T-cell (primary cell): Measurements from ENCODE around the gene RACK1. TPM values are rescaled to one million over a fixed set of nuclear protein-coding genes. Genes with fewer than 3 reads are reported as not detected.

Source experiments
- ATAC-seq, 4 experiments: fragments of 200-7000 bp in 3 of 4; fragments of 150-1000 bp in 1 of 4; cut with Tn5 transposase; replicated peaks in 1 of 4; 1 replicate in 3 of 4; 2 replicates in 1 of 4; pipeline ENCODE4 v1.10.0; 2021; ENCODE audit warnings: moderate library complexity in 3 of 4, mild to moderate bottlenecking in 2 of 4, moderate number of reproducible peaks in 1 of 4
- CTCF ChIA-PET, 2 donors: fragments of 300-600 bp; sonication (Branson Sonifier 250); formaldehyde crosslinking; loops; one replicate each; lab custom pipeline; 2022; ENCODE audit warnings: antibody characterized with exemption in 2 of 2; lab: Charles Lee
- POLR2A ChIA-PET, 2 donors: fragments of 300-600 bp; sonication (Branson Sonifier 250); formaldehyde crosslinking; loops; one replicate each; lab custom pipeline; 2022; ENCODE audit warnings: antibody characterized with exemption in 2 of 2; lab: Charles Lee
- DNase-seq, 35 experiments: peaks; one replicate each; pipeline versions ENCODE4 v3.0.0 to v3.0.0-alpha.2; 2013 to 2023
- H3K27ac ChIP-seq: one replicate; pipeline ENCODE4 v1.5.1; 2013; ENCODE audit warnings: low read length
- H3K27me3 ChIP-seq, 2 experiments: replicated peaks in 1 of 2; 1 replicate in 1 of 2; 2 replicates in 1 of 2; pipeline versions ENCODE4 v1.6.1 to v1.7.0; 2013; ENCODE audit warnings: low read length in 1 of 2, mixed read lengths in 1 of 2; ENCODE audit not compliant: control insufficient read depth in 2 of 2, insufficient read depth in 2 of 2; ENCODE audit errors: extremely low read depth in 1 of 2
- H3K36me3 ChIP-seq, 2 donors: 1 replicate in 1 of 2; 2 replicates in 1 of 2; pipeline versions ENCODE4 v1.6.1 to v1.7.0; 2013; ENCODE audit warnings: low read length in 1 of 2; ENCODE audit not compliant: control insufficient read depth in 2 of 2, insufficient read depth in 1 of 2; ENCODE audit errors: extremely low read depth in 1 of 2
- H3K4me1 ChIP-seq, 2 experiments: 1 replicate in 1 of 2; 2 replicates in 1 of 2; pipeline versions ENCODE4 v1.6.1 to v1.7.0; 2013; ENCODE audit warnings: low read length in 2 of 2, mixed read lengths in 1 of 2; ENCODE audit not compliant: insufficient read depth in 2 of 2, control insufficient read depth in 1 of 2; ENCODE audit errors: extremely low read depth in 1 of 2
- H3K4me3 ChIP-seq, 2 donors: 1 replicate in 1 of 2; 2 replicates in 1 of 2; pipeline versions ENCODE4 v1.5.1 to v1.7.0; 2013; ENCODE audit warnings: mild to moderate bottlenecking in 2 of 2, low read length in 1 of 2, moderate library complexity in 1 of 2; ENCODE audit not compliant: control insufficient read depth in 1 of 2; ENCODE audit errors: extremely low read depth in 1 of 2
- H3K9me3 ChIP-seq: 2 replicates; pipeline ENCODE4 v1.7.0; 2013
- H3K27ac Mint-ChIP-seq, 2 donors: one replicate each; pipeline ENCODE4 v1.8.0; 2020 to 2021; ENCODE audit warnings: mild to moderate bottlenecking in 2 of 2, mixed read lengths in 2 of 2
- H3K27me3 Mint-ChIP-seq, 2 donors: one replicate each; pipeline ENCODE4 v1.8.0; 2021 to 2022; ENCODE audit warnings: mixed read lengths in 2 of 2
- H3K36me3 Mint-ChIP-seq: one replicate; pipeline ENCODE4 v1.8.0; 2021; ENCODE audit warnings: mixed read lengths
- H3K4me1 Mint-ChIP-seq, 3 donors: one replicate each; pipeline ENCODE4 v1.8.0; 2020 to 2022; ENCODE audit warnings: mixed read lengths in 3 of 3, mild to moderate bottlenecking in 1 of 3
- H3K4me3 Mint-ChIP-seq, 3 donors: one replicate each; pipeline ENCODE4 v1.8.0; 2020 to 2022; ENCODE audit warnings: mild to moderate bottlenecking in 3 of 3, mixed read lengths in 3 of 3, moderate library complexity in 3 of 3
- H3K9me3 Mint-ChIP-seq, 3 donors: one replicate each; pipeline ENCODE4 v1.8.0; 2020 to 2022; ENCODE audit warnings: mixed read lengths in 3 of 3
- WGBS: methylation state at CpG from one replicate; pipeline ENCODE4 v1.1.5; 2013; ENCODE audit warnings: missing lambda C conversion rate; ENCODE audit not compliant: insufficient coverage; 5-methylcytosine and 5-hydroxymethylcytosine counted together
- total RNA-seq, 35 experiments: library from RNA in 6 of 35; stranded (reverse) in 6 of 35; fragments of 120-200 nt in 1 of 35; gene quantifications; one replicate each; pipeline versions ENCODE4 v1.2.1 to v1.2.4 and lab custom pipeline; 2013 to 2026

The RACK1 gene
- total RNA-seq, 5 donors from 2014 or later (not counting 1 experiment from before 2014, with no cell fraction given) = 2,132 to 2,437 (median 2,230) TPM

- H3K4me3 ChIP-seq = no peak overlapping the region
- no peaks in the 10 kb centered on the region for H3K36me3 ChIP-seq
- POLR2A ChIA-PET = no interaction called here
- 26% methylated on average over 20 of the region's 37 CpGs for WGBS
- ATAC-seq = no peak
- Mint-ChIP-seq H3K36me3 (peaks cover 10% of the 10 kb centered on the region), H3K9me3 (peaks cover 0 to 4% (median 0%) of the 10 kb centered on the region in 3 donors), H3K27me3 (peaks cover 6 to 12% of the 10 kb centered on the region in 2 donors), H3K4me3 (peak overlapping the region; percentile 94 to 95 (median 94)), H3K4me1 (peaks cover 48 to 71% (median 51%) of the 10 kb centered on the region in 3 donors), H3K27ac (peak overlapping the region; percentile 94 to 95)
- H3K27me3 ChIP-seq = no peaks in the 10 kb centered on the region
- DNase-seq = peak in 20 of 35 experiments; percentile 23 to 59 (median 45)
- CTCF ChIA-PET = interaction anchor here in 1 of 2 donors (0.8 to 3.8 kb wide), 4 partner anchors 15 to 56 kb away, joined by 3 to 20 read pairs (median 6); partner anchors contain the start of gene RACK1
- H3K9me3 ChIP-seq = no peaks in the 10 kb centered on the region
- H3K4me1 ChIP-seq = peaks cover 9 to 61% of the 10 kb centered on the region in 2 experiments
- H3K27ac ChIP-seq = peak overlapping the region; percentile 24
Measured at GRCh38 chr5:181187500-181188213, 56.0 kb downstream of the RACK1 start.

GRCh38 chr5:181186986-181187499 is 56.7 kb downstream of the RACK1 start:
- peaks cover 10% of the 10 kb centered on the region for H3K36me3 Mint-ChIP-seq
- ATAC-seq = no peak

More at GRCh38 chr5:181186986-181187499, 56.7 kb downstream of the RACK1 start:
- no peak overlapping the region for H3K4me3 ChIP-seq
- H3K27ac ChIP-seq = peak overlapping the region; percentile 24
- peaks cover 0 to 4% (median 0%) of the 10 kb centered on the region in 3 donors for H3K9me3 Mint-ChIP-seq
- H3K27ac Mint-ChIP-seq = peak overlapping the region in 1 of 2 donors; percentile 77
- no peaks in the 10 kb centered on the region for H3K9me3 ChIP-seq
- CTCF ChIA-PET = interaction anchor here (0.6 to 3.8 kb wide), 2 partner anchors 20 to 21 kb away, joined by 4 to 20 read pairs; no protein-coding TSS in a partner anchor
- H3K27me3 ChIP-seq = no peaks in the 10 kb centered on the region
- peaks cover 48 to 70% (median 51%) of the 10 kb centered on the region in 3 donors for H3K4me1 Mint-ChIP-seq
- peaks cover 6 to 12% of the 10 kb centered on the region in 2 donors for H3K27me3 Mint-ChIP-seq
- DNase-seq = peak in 1 of 35 experiments; percentile 30
- H3K36me3 ChIP-seq = no peaks in the 10 kb centered on the region
- WGBS = 100% methylated on average over 1 of the region's 8 CpGs
- H3K4me1 ChIP-seq = peaks cover 7 to 61% of the 10 kb centered on the region in 2 experiments
- H3K4me3 Mint-ChIP-seq = peak overlapping the region in 1 of 3 donors; percentile 94
- POLR2A ChIA-PET = no interaction called here

Other genes starting within 250 kb of the RACK1 start
- gene BTNL9, start 203.6 kb downstream of the RACK1 start, total RNA-seq = under 1 TPM in 3 of 5 donors, not detected in 2; 0.41 to 0.95 (median 0.66) TPM
- gene OR2V1, start 112.7 kb downstream of the RACK1 start, total RNA-seq = not detected
- not detected for gene OR2V2, start 96.3 kb downstream of the RACK1 start, total RNA-seq
- 1 to 10 TPM; 1.6 to 3.1 (median 3.0) TPM for gene TRIM7, start 38.7 kb downstream of the RACK1 start, total RNA-seq
- gene TRIM41, start 20.6 kb downstream of the RACK1 start, total RNA-seq = 10 to 100 TPM; 32.2 to 46.2 (median 36.7) TPM
- gene TRIM52, start 17.2 kb upstream of the RACK1 start, total RNA-seq = 10 to 100 TPM; 42.9 to 56.9 (median 54.0) TPM
- not detected for gene OR4F3, start 123.4 kb upstream of the RACK1 start, total RNA-seq